Measurements from ENCODE around the gene ZMYND11.
"Not testable (repeated sequence)": the region's sequence is repeated elsewhere in the genome, so short reads cannot be mapped to it uniquely, and the experiment has no call there.

Gene ZMYND11

GRCh38 chr10:134247-135131, 766 bp upstream of the ZMYND11 start:
- DNase-seq, result no peak

GRCh38 chr10:135601-136464, 578 bp downstream of the ZMYND11 start:
- DNase-seq, result peak; percentile 50

GRCh38 chr10:136465-136762, 1.2 kb downstream of the ZMYND11 start:
- no peak for DNase-seq

GRCh38 chr10:137031-137430, 1.8 kb downstream of the ZMYND11 start:
- no peak for DNase-seq

GRCh38 chr10:137606-138005, 2.4 kb downstream of the ZMYND11 start:
- DNase-seq, result no peak

GRCh38 chr10:142371-142770, 7.1 kb downstream of the ZMYND11 start:
- no peak for DNase-seq

- DNase-seq, result no peak
These were observed 17.7 kb downstream of the ZMYND11 start for GRCh38 chr10:152915-153314.

DNA sequence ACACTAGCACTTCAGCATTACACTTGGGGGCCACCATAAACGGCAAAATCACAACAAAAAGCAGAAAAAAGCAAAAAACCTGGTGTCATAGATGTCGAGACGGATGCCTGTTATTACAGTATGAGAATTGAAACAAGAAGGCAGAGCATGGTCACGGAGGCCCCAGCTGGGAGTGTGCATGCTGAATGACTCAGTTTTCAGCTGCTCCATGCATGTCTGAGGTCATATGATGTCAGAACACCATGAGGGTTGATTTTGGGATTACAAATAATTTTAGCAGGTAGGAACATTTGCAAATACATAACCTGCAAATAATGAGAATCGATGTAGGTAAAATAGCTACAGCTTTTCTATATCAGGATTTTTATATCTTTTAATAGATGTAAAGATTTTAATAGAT, 19.1 kb downstream of the ZMYND11 start:
- DNase-seq, result no peak

GRCh38 chr10:167383-167782, 32.1 kb downstream of the ZMYND11 start:
- DNase-seq, result no peak

- DNase-seq, result no peak
These were observed 38.5 kb downstream of the ZMYND11 start for GRCh38 chr10:173741-174140.

DNA sequence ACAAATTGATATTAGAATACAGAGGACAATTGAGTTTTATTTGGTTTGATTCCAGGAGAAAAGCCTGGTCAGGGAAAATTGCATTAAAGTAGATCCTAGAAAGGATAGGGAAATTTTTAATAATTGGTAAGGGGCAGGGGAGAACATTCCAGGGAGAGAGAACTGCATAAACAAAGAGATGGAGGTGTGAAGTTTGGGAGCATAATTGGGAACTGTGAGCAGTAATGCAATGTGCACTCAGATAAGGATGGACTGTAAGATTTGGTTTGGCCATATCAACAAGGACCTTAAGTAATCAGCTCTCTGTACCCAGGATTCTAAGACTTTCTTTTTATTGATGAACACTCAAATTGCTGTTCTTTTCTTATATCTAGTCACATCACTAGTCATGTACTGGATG, 41.4 kb downstream of the ZMYND11 start:
- DNase-seq, result no peak

GRCh38 chr10:178208-178607, 43.0 kb downstream of the ZMYND11 start:
- DNase-seq, result no peak

GRCh38 chr10:178723-179122, 43.5 kb downstream of the ZMYND11 start:
- DNase-seq, result no peak

DNA sequence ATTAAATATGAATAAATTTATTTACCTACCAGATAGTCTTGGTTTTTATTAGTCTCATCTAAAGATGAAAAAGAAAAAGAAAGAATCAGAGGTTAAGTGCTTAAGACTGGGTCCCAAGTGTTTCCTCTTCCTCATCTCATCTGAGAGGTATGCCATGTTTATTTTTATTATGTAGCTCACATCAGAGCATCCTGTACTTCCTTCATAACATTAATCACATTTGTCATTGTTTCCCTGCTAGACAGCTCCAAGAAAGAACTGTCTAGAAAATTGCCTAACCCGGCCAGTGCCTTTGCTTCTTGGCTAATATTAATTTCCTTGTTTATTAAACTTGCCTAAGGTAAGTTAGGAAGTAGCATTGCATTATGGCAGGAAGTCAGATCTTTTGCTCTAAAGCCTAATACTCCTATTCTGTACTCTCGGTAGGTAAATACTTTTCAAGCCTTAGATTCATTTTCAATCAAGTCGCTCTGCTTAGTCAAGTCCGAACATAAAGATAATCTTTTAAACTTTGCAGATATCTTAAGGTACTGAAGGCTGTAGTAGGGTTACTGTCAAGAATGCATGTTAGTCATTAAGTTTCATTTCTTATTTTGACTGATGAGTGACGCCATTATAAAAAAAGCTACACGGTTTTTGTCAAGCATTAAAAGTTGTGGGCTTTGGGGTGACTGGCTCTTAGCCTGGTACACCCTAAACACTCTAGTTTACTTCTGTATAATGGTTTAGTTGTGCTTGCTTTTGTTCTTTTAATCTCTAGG, 47.4 kb downstream of the ZMYND11 start:
- DNase-seq, result no peak

DNA sequence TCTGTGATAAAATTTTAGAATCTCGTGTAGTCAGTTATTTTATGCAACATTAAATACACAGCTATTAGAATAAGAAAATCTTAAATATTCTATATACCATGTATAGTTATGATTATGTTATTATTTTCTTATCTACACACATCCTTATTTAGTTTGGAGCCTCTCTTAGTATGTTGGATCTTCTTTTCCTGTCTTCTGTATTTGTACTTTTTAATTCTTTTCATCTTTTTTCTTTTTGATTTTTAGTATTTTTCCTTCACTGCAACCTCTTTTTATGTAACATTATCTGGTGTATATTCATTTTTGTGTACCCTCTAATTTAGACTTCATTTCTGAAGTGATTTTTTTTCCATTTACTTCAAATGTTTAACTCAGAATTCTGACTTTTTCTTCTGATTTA, 48.9 kb downstream of the ZMYND11 start:
- no peak for DNase-seq

DNA sequence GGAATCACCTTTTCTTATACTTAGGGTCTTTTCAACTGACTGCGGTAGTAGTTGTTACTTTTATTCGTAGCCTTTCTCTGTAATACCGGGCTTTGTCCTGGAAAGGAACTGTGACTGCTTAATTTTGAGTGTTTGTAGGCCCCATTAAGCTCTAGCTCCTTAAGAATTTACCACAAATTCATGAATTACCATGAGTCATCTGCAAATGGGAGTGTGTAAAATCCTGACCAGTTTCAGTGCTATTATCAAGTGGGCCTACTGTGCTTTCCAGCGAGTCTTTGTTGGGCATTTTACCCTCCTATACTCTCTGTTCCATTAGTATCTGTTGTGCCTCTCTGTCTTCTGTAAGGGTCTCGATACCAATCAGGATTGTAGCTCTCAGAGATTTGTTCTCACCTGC, 49.7 kb downstream of the ZMYND11 start:
- no peak for DNase-seq

GRCh38 chr10:185571-185970, 50.3 kb downstream of the ZMYND11 start:
- not testable (repeated sequence) for DNase-seq

GRCh38 chr10:186911-187310, 51.7 kb downstream of the ZMYND11 start:
- DNase-seq, result no peak

GRCh38 chr10:188546-188945, 53.3 kb downstream of the ZMYND11 start:
- no peak for DNase-seq

DNA sequence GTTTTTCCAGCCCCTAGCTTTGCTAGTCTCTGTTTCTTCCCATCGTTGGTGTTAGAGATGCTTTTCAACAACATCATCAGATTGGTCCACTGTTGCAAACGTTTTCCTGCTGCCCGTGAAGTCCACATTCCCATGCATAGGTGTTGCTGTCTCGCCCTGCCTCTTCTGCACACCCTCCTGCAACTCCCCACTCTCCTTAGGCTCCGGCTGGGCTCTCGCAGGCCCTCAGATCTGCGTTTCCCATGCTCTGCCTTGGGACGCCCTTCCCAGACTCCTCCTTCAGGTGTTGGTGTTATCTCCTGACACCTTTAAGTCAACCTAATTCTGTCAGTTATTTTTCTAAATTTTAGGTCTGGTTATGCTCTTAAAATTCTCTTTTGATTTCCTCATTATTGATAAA, 55.0 kb downstream of the ZMYND11 start:
- DNase-seq, result no peak

DNA sequence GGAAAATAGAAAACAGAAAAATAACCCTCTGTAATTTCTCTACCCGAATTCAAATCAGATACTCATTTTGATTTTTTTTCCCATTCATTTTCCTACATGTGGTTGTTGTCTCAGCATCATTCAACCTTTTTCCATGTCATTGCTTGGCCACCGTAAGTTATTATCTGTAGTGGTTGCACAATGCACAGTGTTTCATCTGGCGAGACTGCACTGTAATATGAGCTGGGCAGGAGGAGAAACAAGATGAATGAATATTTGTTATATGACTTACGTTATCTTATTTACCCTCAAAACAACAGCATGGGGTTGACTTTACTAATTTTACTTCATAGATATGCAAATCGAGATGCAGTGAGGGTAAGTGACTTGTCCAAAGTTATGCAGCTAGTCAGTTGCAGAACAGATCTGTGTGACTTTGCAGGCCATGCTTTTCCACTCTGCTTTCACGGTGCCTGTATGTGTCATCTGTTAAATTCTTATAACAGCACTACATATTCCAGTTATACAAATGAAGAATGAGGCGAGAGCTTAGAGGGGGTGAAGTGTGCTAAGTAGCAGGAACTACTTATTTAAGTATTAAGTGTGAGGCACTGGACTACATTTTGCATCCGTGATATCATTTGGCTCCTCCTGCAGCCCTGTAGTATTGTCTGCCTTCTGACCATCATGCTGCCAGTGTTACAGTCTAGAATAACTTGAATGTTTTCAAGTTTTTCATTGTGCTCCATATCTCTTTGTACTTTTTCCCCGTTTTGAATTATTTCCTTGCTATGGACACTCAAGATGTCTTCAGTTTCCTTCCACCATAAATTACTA, 56.7 kb downstream of the ZMYND11 start:
- DNase-seq, result no peak

- DNase-seq, result no peak
These were observed 59.0 kb downstream of the ZMYND11 start for GRCh38 chr10:194281-194680.

GRCh38 chr10:200405-200804, 65.2 kb downstream of the ZMYND11 start:
- no peak for DNase-seq

All from activated CD4-positive, alpha-beta T cell treated with anti-CD3 and anti-CD28 coated beads for 1 hour (primary cell).